Ovary (tissue), 9 donors: Measurements from ENCODE around the gene PTPRG. TPM values are rescaled to one million over a fixed set of nuclear protein-coding genes. Genes with fewer than 3 reads are reported as not detected.

Experiments
- DNase-seq, 5 donors: peaks; one replicate each; pipeline ENCODE4 v3.0.0-alpha.2; 2019 to 2020
- H3K27ac ChIP-seq, 2 donors: fragments of 200-600 bp; one replicate each; pipeline versions ENCODE4 v1.5.1 to v1.8.0; 2019 to 2022
- H3K27me3 ChIP-seq: fragments of 200-600 bp; one replicate; pipeline ENCODE4 v1.8.0; 2022
- H3K36me3 ChIP-seq: fragments of 200-600 bp; sonication (generic); one replicate; pipeline ENCODE4 v1.5.1; 2019
- H3K4me1 ChIP-seq: one replicate; pipeline ENCODE4 v1.8.1; 2013; ENCODE audit warnings: mild to moderate bottlenecking, moderate library complexity; ENCODE audit not compliant: insufficient read depth
- H3K4me3 ChIP-seq: fragments of 200-600 bp; sonication (generic); one replicate; pipeline ENCODE4 v1.5.1; 2017
- H3K9me3 ChIP-seq, 2 donors: fragments of 200-600 bp in 1 of 2; sonication (generic) in 1 of 2; one replicate each; pipeline versions ENCODE4 v1.5.1 to v1.8.1; 2013 to 2019; ENCODE audit warnings: mild to moderate bottlenecking in 1 of 2, moderate library complexity in 1 of 2
- EP300 ChIP-seq: sonication (generic); formaldehyde crosslinking; IDR thresholded peaks from one replicate; pipeline ENCODE4 v1.6.1; 2017; ENCODE audit warnings: antibody characterized with exemption
- POLR2A ChIP-seq: fragments of 450-650 bp; IDR thresholded peaks from one replicate; pipeline ENCODE4 v1.6.1; 2017; ENCODE audit warnings: antibody characterized with exemption, mild to moderate bottlenecking, moderate library complexity
- WGBS, 3 donors: extraction: QIAGEN DNeasy Blood & Tissue Kit in 1 of 3; methylation state at CpG; one replicate each; pipeline versions ENCODE4 v1.1.5 to v1.1.7; 2013 to 2017; 5-methylcytosine and 5-hydroxymethylcytosine counted together
- intact Hi-C, 4 donors: fragments of 100-400 bp; cut with DNase I; formaldehyde crosslinking; loops; one replicate each; pipeline versions ENCODE4 v1.11.0 to v1.15.1; 2022 to 2023
- polyA plus RNA-seq, 2 donors: library from polyadenylated mRNA; stranded (reverse); fragments of 200-250 nt in 1 of 2; fragments of 350-450 nt in 1 of 2; fragmentation: Illumina TruSeq in 1 of 2; extraction: RNeasy Lipid Tissue Mini Kit (QIAGEN cat#74804) in 1 of 2; gene quantifications; one replicate each; pipeline ENCODE4 v1.2.3, GENCODE V29; 2013 to 2014
- total RNA-seq, 7 donors: library from RNA; depleted of rRNA in 2 of 7; stranded (reverse); fragments of >200 nt in 2 of 7; fragmentation: NEBNext Ultra II Directional in 3 of 7; extraction: Animal tissue kit (Norgen Biotek cat#: 25700) in 3 of 7; gene quantifications; one replicate each; pipeline versions ENCODE4 v1.1.0 to v1.2.4, GENCODE V29; 2016 to 2023
- TF ChIP-seq, protein P1 (sequence below), 3 donors: fragments of 450-650 bp in 2 of 3; fragments of 200-600 bp in 1 of 3; IDR thresholded peaks; one replicate each; pipeline versions ENCODE4 v1.5.1 to v1.8.0; 2016 to 2022; ENCODE audit warnings: antibody characterized with exemption in 3 of 3, mild to moderate bottlenecking in 1 of 3
- donor health status: DM: no; HTN: no; CAD: no; lungs with moderate emphysema.
- donor health status: DM: no; HTN: no; CAD: no.
- donor health status: Bipolar disorder and iron deficiency.
- donor health status: DM: yes; HTN: yes; CAD: no.
- donor health status: DM: no; HTN: no; CAD: no.
- donor health status: DM: yes; HTN: yes; CAD: no.

PTPRG gene
- total and polyA plus RNA-seq, 9 donors, result 18.2 to 87.9 (median 47.7) TPM

DNA sequence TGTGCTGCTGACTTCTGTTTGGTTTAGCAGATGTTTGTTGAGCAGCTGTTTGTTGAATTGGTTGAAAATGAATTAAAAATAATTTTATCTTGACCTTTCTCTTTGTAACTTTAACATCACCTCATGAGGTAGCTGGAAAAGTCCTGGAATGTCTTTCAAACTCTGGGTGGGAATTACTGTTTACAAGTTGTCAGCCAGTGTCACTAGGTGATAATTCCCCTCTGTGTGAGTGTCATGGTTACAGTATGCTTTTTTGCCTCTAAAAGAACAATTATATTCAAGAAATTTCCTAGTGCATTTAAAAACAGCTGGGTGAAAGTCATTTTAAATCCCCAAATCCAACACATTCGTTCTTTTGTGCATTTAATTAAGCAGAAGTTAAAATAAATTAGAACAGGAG is 113.2 kb downstream of the PTPRG start:
- Histone ChIP-seq H3K27ac (no peak overlapping the region), H3K9me3 (no peaks in the 10 kb centered on the region), H3K36me3 (no peaks in the 10 kb centered on the region), H3K4me3 (no peak overlapping the region), H3K4me1 (peaks cover 4% of the 10 kb centered on the region), H3K27me3 (no peaks in the 10 kb centered on the region)
- no peak for DNase-seq
- TF ChIP-seq, protein P1, sequence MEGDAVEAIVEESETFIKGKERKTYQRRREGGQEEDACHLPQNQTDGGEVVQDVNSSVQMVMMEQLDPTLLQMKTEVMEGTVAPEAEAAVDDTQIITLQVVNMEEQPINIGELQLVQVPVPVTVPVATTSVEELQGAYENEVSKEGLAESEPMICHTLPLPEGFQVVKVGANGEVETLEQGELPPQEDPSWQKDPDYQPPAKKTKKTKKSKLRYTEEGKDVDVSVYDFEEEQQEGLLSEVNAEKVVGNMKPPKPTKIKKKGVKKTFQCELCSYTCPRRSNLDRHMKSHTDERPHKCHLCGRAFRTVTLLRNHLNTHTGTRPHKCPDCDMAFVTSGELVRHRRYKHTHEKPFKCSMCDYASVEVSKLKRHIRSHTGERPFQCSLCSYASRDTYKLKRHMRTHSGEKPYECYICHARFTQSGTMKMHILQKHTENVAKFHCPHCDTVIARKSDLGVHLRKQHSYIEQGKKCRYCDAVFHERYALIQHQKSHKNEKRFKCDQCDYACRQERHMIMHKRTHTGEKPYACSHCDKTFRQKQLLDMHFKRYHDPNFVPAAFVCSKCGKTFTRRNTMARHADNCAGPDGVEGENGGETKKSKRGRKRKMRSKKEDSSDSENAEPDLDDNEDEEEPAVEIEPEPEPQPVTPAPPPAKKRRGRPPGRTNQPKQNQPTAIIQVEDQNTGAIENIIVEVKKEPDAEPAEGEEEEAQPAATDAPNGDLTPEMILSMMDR (IDR thresholded peaks at IDR 0.05), result no peak
- TF ChIP-seq POLR2A, result no peak
- TF ChIP-seq EP300, result no peak
- intact Hi-C loops, result no loop called here
- 65 to 74% (median 71%) methylated on average over 1 of the region's 1 CpG for WGBS, 3 donors

DNA sequence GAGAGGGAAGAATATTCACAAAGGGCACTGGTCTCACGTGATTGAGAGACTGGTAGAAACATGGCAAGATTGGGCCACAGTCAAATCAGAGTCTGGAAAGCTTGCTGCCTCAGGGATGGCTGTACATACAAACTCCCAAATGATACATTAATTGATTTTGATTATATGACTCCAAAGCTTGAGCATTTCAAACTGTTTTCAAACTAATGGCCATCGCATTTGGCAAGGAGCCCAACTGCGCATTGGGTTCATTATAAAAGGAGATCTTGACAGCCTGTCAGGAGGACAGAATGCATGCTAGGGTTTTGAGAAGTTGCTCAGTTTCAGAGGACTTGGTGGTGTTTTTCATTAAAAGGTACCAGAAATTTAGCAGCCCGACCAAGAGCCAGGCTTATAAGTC is 117.7 kb downstream of the PTPRG start:
- DNase-seq, result no peak
- Histone ChIP-seq H3K27me3 (no peaks in the 10 kb centered on the region), H3K4me1 (peaks cover 1% of the 10 kb centered on the region), H3K27ac (no peak overlapping the region), H3K9me3 (no peaks in the 10 kb centered on the region), H3K36me3 (no peaks in the 10 kb centered on the region), H3K4me3 (no peak overlapping the region)
- 92 to 95% (median 94%) methylated on average over 4 of the region's 4 CpGs for WGBS, 3 donors
- intact Hi-C loops, result no loop called here
- no peak for TF ChIP-seq POLR2A
- TF ChIP-seq, protein P1 (IDR thresholded peaks at IDR 0.05), result no peak

DNA sequence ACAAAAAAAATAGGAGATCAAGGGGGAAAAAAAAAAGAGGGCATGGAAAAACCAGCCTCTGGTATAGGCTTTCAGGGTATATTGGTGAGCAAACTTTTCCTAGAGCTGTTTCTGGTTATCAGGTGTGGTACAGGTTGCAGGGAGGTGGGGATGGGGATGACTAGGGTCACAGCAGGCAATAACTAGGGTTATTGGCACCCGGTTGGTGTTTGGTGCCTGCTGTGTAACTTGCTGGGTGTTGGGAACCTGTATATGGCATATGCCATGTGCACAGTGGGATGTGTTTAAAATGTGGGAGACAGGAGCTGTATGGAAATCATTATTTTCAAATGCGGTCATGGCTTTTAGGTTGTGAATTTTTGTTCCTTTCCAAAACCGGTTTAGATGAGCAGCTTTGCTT is 119.2 kb downstream of the PTPRG start:
- no peaks in the 10 kb centered on the region for H3K27me3 ChIP-seq
- TF ChIP-seq, protein P1 (IDR thresholded peaks at IDR 0.05), result no peak
- no peak for TF ChIP-seq POLR2A
- TF ChIP-seq EP300, result no peak
- H3K4me3 ChIP-seq, result no peak overlapping the region
- H3K27ac ChIP-seq, result no peak overlapping the region
- WGBS, 3 donors, result 0 to 89% methylated on average over 1 to 3 of the region's 3 CpGs; no CpG with 5 or more reads in 1 of the 3 donors
- intact Hi-C loops, result no loop called here
- no peaks in the 10 kb centered on the region for H3K9me3 ChIP-seq
- peaks cover 3% of the 10 kb centered on the region for H3K4me1 ChIP-seq
- H3K36me3 ChIP-seq, result no peaks in the 10 kb centered on the region
- DNase-seq, result no peak

DNA sequence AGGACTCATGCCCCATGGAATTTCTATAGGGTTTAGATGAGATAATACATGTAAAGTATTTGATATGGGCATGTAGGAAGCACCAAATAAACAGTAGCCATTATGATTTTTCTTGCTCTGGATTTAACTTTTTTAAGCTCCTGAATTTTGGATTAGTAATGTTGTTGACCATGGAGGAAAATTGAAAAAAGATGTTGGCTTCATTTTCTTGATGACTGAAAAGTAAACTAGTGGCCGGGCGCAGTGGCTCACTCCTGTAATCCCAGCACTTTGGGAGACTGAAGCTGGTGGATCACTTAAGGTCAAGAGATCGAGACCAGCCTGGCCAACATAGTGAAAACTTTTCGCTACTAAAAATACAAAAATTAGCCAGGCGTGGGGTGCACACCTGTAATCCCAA is 120.3 kb downstream of the PTPRG start:
- Histone ChIP-seq H3K4me1 (peaks cover 8% of the 10 kb centered on the region), H3K27ac (no peak overlapping the region), H3K27me3 (no peaks in the 10 kb centered on the region), H3K9me3 (no peaks in the 10 kb centered on the region), H3K4me3 (no peak overlapping the region), H3K36me3 (no peaks in the 10 kb centered on the region)
- intact Hi-C loops, result no loop called here
- 91 to 99% (median 97%) methylated on average over 5 of the region's 5 CpGs for WGBS, 3 donors
- no peak for DNase-seq
- no peak for TF ChIP-seq EP300
- no peak for TF ChIP-seq POLR2A
- TF ChIP-seq, protein P1 (IDR thresholded peaks at IDR 0.05), result no peak
